Retinal pigment epithelial cell (primary cell): Measurements from ENCODE around the gene MCTP1.

Source experiments
- DNase-seq: peaks from one replicate; pipeline ENCODE4 v3.0.0-alpha.2; 2010; ENCODE audit warnings: low read depth
- H3K4me3 ChIP-seq: 2 replicates; pipeline ENCODE4 v1.5.1; 2011; ENCODE audit warnings: mild to moderate bottlenecking, low read length, control low read depth, moderate library complexity
- TF ChIP-seq, protein P1 (sequence below): conservative IDR thresholded peaks from 2 replicates; pipeline ENCODE4 v1.5.1; 2011; ENCODE audit warnings: low read depth, low read length, control low read depth, inconsistent platforms

The MCTP1 gene

GRCh38 chr5:94793113-94793815 lies 491.6 kb downstream of the MCTP1 start:
- no peak for DNase-seq

DNA sequence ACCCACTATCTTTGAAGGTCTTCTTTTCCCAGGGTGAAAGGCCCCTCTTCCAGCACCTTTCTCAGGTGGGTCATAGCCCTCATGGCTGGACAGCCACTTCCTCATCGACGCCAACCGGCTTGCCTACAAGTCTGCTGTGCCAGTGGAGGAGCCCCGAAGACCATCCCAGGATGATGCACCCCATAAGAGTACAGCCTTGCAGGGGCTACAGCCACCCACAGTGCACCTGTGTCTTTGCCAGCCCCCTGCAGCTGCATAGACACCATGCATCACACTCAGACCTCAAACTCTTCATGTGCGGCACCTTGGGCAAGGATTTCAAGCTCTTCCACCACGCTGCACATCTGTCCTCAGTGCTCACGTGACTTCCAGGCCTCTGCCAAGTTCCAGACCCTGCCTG lies 493.1 kb downstream of the MCTP1 start:
- no peak for DNase-seq
- TF ChIP-seq, protein P1, sequence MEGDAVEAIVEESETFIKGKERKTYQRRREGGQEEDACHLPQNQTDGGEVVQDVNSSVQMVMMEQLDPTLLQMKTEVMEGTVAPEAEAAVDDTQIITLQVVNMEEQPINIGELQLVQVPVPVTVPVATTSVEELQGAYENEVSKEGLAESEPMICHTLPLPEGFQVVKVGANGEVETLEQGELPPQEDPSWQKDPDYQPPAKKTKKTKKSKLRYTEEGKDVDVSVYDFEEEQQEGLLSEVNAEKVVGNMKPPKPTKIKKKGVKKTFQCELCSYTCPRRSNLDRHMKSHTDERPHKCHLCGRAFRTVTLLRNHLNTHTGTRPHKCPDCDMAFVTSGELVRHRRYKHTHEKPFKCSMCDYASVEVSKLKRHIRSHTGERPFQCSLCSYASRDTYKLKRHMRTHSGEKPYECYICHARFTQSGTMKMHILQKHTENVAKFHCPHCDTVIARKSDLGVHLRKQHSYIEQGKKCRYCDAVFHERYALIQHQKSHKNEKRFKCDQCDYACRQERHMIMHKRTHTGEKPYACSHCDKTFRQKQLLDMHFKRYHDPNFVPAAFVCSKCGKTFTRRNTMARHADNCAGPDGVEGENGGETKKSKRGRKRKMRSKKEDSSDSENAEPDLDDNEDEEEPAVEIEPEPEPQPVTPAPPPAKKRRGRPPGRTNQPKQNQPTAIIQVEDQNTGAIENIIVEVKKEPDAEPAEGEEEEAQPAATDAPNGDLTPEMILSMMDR, result no peak
- H3K4me3 ChIP-seq, result no peak overlapping the region

More at GRCh38 chr5:94793113-94793815, 491.6 kb downstream of the MCTP1 start:
- TF ChIP-seq, protein P1, result no peak
- no peak overlapping the region for H3K4me3 ChIP-seq

DNA sequence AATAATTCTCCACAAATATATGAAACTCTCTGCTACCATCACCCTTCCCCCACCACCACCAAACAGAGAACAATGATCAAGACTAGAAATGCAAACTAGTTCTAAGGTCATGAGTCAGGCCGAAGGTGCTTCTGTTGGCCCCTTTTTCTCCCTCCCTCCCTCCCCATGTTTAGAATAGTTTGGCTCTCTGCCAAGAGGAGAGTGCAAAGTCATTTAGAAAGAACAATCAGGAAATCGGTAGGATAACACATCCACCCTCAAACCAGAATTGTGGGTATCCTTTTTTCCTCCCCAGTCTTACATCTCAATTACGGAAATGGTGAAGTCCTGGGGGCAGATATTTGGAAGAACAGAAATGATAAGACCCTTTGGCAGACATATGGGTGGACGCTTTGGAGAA lies 496.4 kb downstream of the MCTP1 start:
- DNase-seq, result no peak

GRCh38 chr5:94784536-94785505 lies 500.1 kb downstream of the MCTP1 start:
- no peak overlapping the region for H3K4me3 ChIP-seq
- no peak for DNase-seq
- TF ChIP-seq, protein P1, result peak; percentile 11

More for the DNA sequence above, 496.4 kb downstream of the MCTP1 start:
- H3K4me3 ChIP-seq, result no peak overlapping the region
- TF ChIP-seq, protein P1, result no peak

DNA sequence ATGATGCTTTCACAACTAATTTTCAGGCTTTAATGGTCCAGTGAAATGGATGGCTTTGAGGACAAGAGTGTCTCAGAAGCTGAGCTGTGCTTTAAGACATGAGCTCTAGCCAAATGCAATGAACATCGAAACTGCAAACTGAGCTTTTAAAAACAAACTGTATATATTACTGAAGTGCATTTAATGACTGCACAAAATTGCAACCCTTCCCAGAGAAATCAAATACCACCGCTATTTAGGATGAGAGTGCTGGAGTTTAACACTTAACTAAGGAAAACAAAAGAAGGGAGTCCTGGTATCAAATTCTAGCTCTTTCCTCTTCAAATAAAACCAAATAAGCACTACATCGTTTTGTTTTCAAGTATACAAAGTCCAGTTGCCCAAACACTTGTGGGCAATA lies 502.5 kb downstream of the MCTP1 start:
- H3K4me3 ChIP-seq, result no peak overlapping the region
- no peak for DNase-seq
- TF ChIP-seq, protein P1, result no peak

DNA sequence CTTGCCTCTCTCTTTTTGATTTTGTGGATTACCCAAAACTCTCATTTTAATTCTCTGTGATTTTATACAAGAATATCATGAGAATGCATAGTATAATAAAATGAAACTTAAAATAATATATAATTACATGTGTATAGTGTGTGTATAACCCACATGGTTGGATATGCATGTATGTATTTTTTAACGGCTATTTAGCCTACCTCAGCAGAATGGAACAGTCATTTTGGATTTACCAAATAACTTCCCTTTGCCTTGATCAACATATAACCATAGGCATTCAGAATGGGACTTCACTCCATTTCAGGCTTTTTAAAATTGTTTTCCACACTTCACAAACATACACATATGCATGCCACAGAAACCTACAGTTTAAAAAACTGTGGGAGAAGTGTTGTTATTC lies 505.2 kb downstream of the MCTP1 start:
- DNase-seq, result no peak
- TF ChIP-seq, protein P1, result no peak
- no peak overlapping the region for H3K4me3 ChIP-seq
